CD14-positive monocyte (primary cell): ENCODE data around the gene PI4K2A. TPM values are rescaled to one million over a fixed set of nuclear protein-coding genes. Genes with fewer than 3 reads are reported as not detected.

Experiments used
- DNase-seq, 3 donors: peaks; one replicate each; pipeline ENCODE4 v3.0.0-alpha.2; 2011 to 2022
- H2AFZ ChIP-seq: 2 replicates; pipeline ENCODE4 v1.6.0; 2012; ENCODE audit warnings: mild to moderate bottlenecking, low read depth, low read length, inconsistent platforms; ENCODE audit not compliant: insufficient read depth, poor library complexity, severe bottlenecking
- H3K27ac ChIP-seq, 2 donors: 1 replicate in 1 of 2; 2 replicates in 1 of 2; pipeline ENCODE4 v1.5.1; 2012 to 2013; ENCODE audit warnings: low read length in 2 of 2, control low read depth in 1 of 2, inconsistent platforms in 1 of 2, low read depth in 1 of 2, mild to moderate bottlenecking in 1 of 2
- H3K27me3 ChIP-seq, 2 donors: one replicate each; pipeline versions ENCODE4 v1.6.0 to v1.6.1; 2011 to 2013; ENCODE audit warnings: low read length in 2 of 2; ENCODE audit not compliant: control insufficient read depth in 2 of 2, insufficient read depth in 2 of 2
- H3K36me3 ChIP-seq, 2 donors: replicated peaks in 1 of 2; 1 replicate in 1 of 2; 2 replicates in 1 of 2; pipeline versions ENCODE4 v1.5.1 to v1.6.1; 2012 to 2013; ENCODE audit warnings: low read length in 2 of 2, control low read depth in 1 of 2, inconsistent platforms in 1 of 2, mild to moderate bottlenecking in 1 of 2; ENCODE audit not compliant: insufficient read depth in 2 of 2, control insufficient read depth in 1 of 2
- H3K4me1 ChIP-seq, 2 donors: 1 replicate in 1 of 2; 2 replicates in 1 of 2; pipeline versions ENCODE4 v1.5.1 to v1.6.1; 2012 to 2013; ENCODE audit warnings: low read length in 2 of 2, control low read depth in 1 of 2, inconsistent platforms in 1 of 2, mild to moderate bottlenecking in 1 of 2, moderate library complexity in 1 of 2; ENCODE audit not compliant: insufficient read depth in 2 of 2, control insufficient read depth in 1 of 2
- H3K4me2 ChIP-seq: replicated peaks from 2 replicates; pipeline ENCODE3; 2012; ENCODE audit warnings: low read length, moderate library complexity, mild to moderate bottlenecking; ENCODE audit not compliant: poor library complexity, severe bottlenecking; ENCODE audit errors: extremely low read depth
- H3K4me3 ChIP-seq, 3 experiments: fragments of 200-600 bp in 1 of 3; sonication (generic) in 1 of 3; replicated peaks in 1 of 3; 1 replicate in 2 of 3; 2 replicates in 1 of 3; pipeline ENCODE4 v1.5.1; 2011 to 2013; ENCODE audit warnings: low read length in 3 of 3, mild to moderate bottlenecking in 3 of 3, control low read depth in 2 of 3, low read depth in 2 of 3, inconsistent platforms in 1 of 3, moderate library complexity in 1 of 3
- H3K79me2 ChIP-seq: 2 replicates; pipeline ENCODE4 v1.6.0; 2012; ENCODE audit warnings: mild to moderate bottlenecking, control low read depth, inconsistent platforms, low read length, moderate library complexity; ENCODE audit not compliant: insufficient read depth
- H3K9ac ChIP-seq: 2 replicates; pipeline ENCODE4 v1.6.0; 2017; ENCODE audit warnings: low read length, mild to moderate bottlenecking; ENCODE audit not compliant: insufficient read depth, poor library complexity, severe bottlenecking
- H3K9me3 ChIP-seq, 2 donors: replicated peaks in 1 of 2; 1 replicate in 1 of 2; 2 replicates in 1 of 2; pipeline versions ENCODE4 v1.5.1 to v1.6.1; 2012 to 2013; ENCODE audit warnings: low read length in 2 of 2, control low read depth in 1 of 2; ENCODE audit not compliant: control insufficient read depth in 1 of 2, insufficient read depth in 1 of 2
- H4K20me1 ChIP-seq: 2 replicates; pipeline ENCODE4 v1.6.0; 2012; ENCODE audit warnings: mild to moderate bottlenecking, low read length, control low read depth, moderate library complexity; ENCODE audit not compliant: insufficient read depth
- H3K27ac Mint-ChIP-seq, 7 donors: one replicate each; pipeline ENCODE4 v1.8.0; 2020; ENCODE audit warnings: mild to moderate bottlenecking in 7 of 7, mixed read lengths in 7 of 7, moderate library complexity in 6 of 7, inconsistent platforms in 2 of 7
- H3K27me3 Mint-ChIP-seq, 3 donors: one replicate each; pipeline ENCODE4 v1.8.0; 2021 to 2022; ENCODE audit warnings: low read depth in 3 of 3, mild to moderate bottlenecking in 3 of 3, mixed read lengths in 3 of 3, moderate library complexity in 3 of 3, inconsistent platforms in 1 of 3
- H3K36me3 Mint-ChIP-seq, 2 donors: one replicate each; pipeline ENCODE4 v1.8.0; 2020; ENCODE audit warnings: mixed read lengths in 2 of 2, inconsistent platforms in 1 of 2, mild to moderate bottlenecking in 1 of 2
- H3K4me1 Mint-ChIP-seq: one replicate; pipeline ENCODE4 v1.8.0; 2020; ENCODE audit warnings: mild to moderate bottlenecking, mixed read lengths
- H3K4me3 Mint-ChIP-seq, 2 donors: one replicate each; pipeline ENCODE4 v1.8.0; 2020; ENCODE audit warnings: mild to moderate bottlenecking in 2 of 2, mixed read lengths in 2 of 2, moderate library complexity in 1 of 2
- H3K9me3 Mint-ChIP-seq, 7 donors: one replicate each; pipeline ENCODE4 v1.8.0; 2020 to 2022; ENCODE audit warnings: mixed read lengths in 7 of 7, mild to moderate bottlenecking in 6 of 7, moderate library complexity in 6 of 7, inconsistent platforms in 2 of 7
- CTCF ChIP-seq: fragments of 200-600 bp; IDR thresholded peaks from one replicate; pipeline ENCODE4 v1.8.0; 2022; ENCODE audit warnings: antibody characterized with exemption, mild to moderate bottlenecking
- WGBS: methylation state at CpG from one replicate; pipeline ENCODE4 v1.1.5; 2013; ENCODE audit warnings: missing lambda C conversion rate; ENCODE audit not compliant: insufficient coverage; 5-methylcytosine and 5-hydroxymethylcytosine counted together
- intact Hi-C, 2 donors: fragments of 100-400 bp; cut with micrococcal nuclease; formaldehyde crosslinking; loops; one replicate each; pipeline versions ENCODE4 v1.15.0 to v1.15.1; 2023
- polyA plus RNA-seq, 3 donors: library from polyadenylated mRNA; depleted of rRNA in 1 of 3; unstranded in 2 of 3; stranded (reverse) in 1 of 3; fragments of 300-500 nt in 2 of 3; fragments of >200 nt in 1 of 3; fragmentation: Illumina TruSeq in 2 of 3; gene quantifications; 1 replicate in 2 of 3; 2 replicates in 1 of 3; pipeline ENCODE4 v1.2.3, GENCODE V29; 2012 to 2021

The PI4K2A gene
- polyA plus RNA-seq, 3 donors = 5.8 to 16.4 (median 6.7) TPM

GRCh38 chr10:97684866-97685394 is 44.5 kb downstream of the PI4K2A start:
- intact Hi-C loops = loop anchor here (5.0 to 10.0 kb wide), 3 partner anchors 43 to 940 kb away; partner anchors contain the start of genes ZFYVE27 (in 2 of the 2) and PI4K2A (in 1 of the 2)
- peak in 1 of 3 donors; percentile 26 for DNase-seq
- H3K9me3 Mint-ChIP-seq = no peaks in the 10 kb centered on the region
- H3K4me1 Mint-ChIP-seq = peaks cover 49% of the 10 kb centered on the region
- WGBS = no CpG with 5 or more reads among the region's 5 CpGs
- Histone ChIP-seq H3K4me1 (peaks cover 54 to 69% of the 10 kb centered on the region in 2 donors), H3K79me2 (no peaks in the 10 kb centered on the region), H3K4me2 (peak overlapping the region; percentile 91), H3K9me3 (no peaks in the 10 kb centered on the region), H2AFZ (no peak overlapping the region), H4K20me1 (no peaks in the 10 kb centered on the region), H3K9ac (no peak overlapping the region), H3K27me3 (no peaks in the 10 kb centered on the region), H3K36me3 (no peaks in the 10 kb centered on the region), H3K27ac (peak overlapping the region in 1 of 2 donors; percentile 15), H3K4me3 (peak overlapping the region in 1 of 3 experiments; percentile 4)
- H3K36me3 Mint-ChIP-seq = peaks cover 0 to 2% of the 10 kb centered on the region in 2 donors
- no peak for TF ChIP-seq CTCF
- peak overlapping the region; percentile 7 to 88 for H3K4me3 Mint-ChIP-seq
- H3K27me3 Mint-ChIP-seq = peaks cover 0 to 2% (median 1%) of the 10 kb centered on the region in 3 donors
- peak overlapping the region in 2 of 7 donors; percentile 32 to 41 for H3K27ac Mint-ChIP-seq

DNA sequence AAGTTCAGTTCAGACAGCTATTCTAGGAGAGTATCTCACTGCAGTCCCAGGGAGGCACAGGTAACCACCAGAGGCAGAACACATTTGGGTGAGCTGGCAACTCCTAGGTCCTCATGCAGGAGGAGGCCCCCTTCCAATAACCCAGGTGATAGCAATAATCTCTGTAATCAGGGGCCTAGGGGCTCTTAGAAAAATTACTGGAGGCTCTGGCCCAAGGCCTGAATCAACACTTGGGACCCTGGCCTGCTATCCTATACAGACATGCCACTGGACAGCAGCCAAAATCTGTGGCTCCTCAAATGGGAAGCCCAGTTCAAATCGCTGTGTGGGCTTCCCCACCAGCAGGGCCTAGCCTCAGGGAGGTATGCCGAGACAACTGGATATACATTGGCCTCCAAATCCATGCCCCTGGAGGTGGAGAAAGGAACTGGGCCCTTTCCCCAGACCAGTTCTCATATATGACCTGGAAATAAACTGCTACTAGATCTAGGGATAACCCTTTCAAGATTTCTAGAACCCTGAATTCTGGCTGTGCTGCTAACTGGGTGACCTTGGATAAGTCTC is 45.0 kb downstream of the PI4K2A start:
- H3K9ac ChIP-seq = no peak overlapping the region
- Mint-ChIP-seq H3K27me3 (peaks cover 0 to 2% (median 1%) of the 10 kb centered on the region in 3 donors), H3K4me1 (peaks cover 55% of the 10 kb centered on the region), H3K4me3 (peak overlapping the region in 1 of 2 donors; percentile 88), H3K36me3 (peaks cover 0 to 2% of the 10 kb centered on the region in 2 donors), H3K9me3 (no peaks in the 10 kb centered on the region), H3K27ac (peak overlapping the region in 2 of 7 donors; percentile 30 to 50)
- peak overlapping the region in 1 of 3 experiments; percentile 81 for H3K4me3 ChIP-seq
- peaks cover 59 to 74% of the 10 kb centered on the region in 2 donors for H3K4me1 ChIP-seq
- no peaks in the 10 kb centered on the region for H4K20me1 ChIP-seq
- H3K9me3 ChIP-seq = no peaks in the 10 kb centered on the region
- intact Hi-C loops = loop anchor here (5.0 to 10.0 kb wide), 3 partner anchors 43 to 941 kb away; partner anchors contain the start of genes ZFYVE27 (in 2 of the 2) and PI4K2A (in 1 of the 2)
- TF ChIP-seq CTCF = peak; percentile 33
- H3K79me2 ChIP-seq = no peaks in the 10 kb centered on the region
- no peak overlapping the region for H2AFZ ChIP-seq
- DNase-seq = no peak
- H3K4me2 ChIP-seq = peak overlapping the region; percentile 91
- no CpG with 5 or more reads among the region's 2 CpGs for WGBS
- H3K27ac ChIP-seq = no peak overlapping the region
- no peaks in the 10 kb centered on the region for H3K27me3 ChIP-seq
- H3K36me3 ChIP-seq = no peaks in the 10 kb centered on the region
